GM12874 (cell line): ENCODE data around the gene ZNF524.

ENCODE experiments used
- CTCF ChIP-seq: IDR thresholded peaks from 2 replicates; pipeline ENCODE4 v1.5.1; 2011; ENCODE audit warnings: low read depth, mild to moderate bottlenecking, control low read depth, low read length, moderate library complexity; ENCODE audit not compliant: insufficient read depth

Gene ZNF524

DNA sequence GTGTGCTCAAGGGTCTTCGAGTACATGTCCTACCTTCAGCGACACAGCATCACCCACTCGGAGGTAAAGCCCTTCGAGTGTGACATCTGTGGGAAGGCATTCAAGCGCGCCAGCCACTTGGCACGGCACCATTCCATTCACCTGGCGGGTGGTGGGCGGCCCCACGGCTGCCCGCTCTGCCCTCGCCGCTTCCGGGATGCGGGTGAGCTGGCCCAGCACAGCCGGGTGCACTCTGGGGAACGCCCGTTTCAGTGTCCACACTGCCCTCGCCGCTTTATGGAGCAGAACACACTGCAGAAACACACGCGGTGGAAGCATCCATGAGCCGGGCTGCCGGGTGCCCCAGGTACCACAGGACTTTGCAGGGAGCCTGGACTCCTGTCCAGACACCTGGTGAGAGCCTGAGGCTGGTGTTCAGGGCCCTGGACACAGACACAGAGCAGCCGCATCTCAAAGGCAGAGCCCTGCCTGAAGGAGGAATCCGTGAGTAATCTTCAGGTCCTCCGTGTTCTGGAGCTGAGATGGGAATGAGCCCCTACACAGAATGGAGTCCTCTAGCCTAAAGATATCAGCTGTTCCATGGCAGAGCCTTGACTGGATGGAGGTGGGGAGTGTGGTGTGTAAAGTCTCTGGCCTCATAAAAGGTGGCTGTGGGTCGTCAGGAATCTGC is 44.9 kb downstream of the ZNF524 start:
- no peak for TF ChIP-seq CTCF

- no peak for TF ChIP-seq CTCF
These were observed 45.4 kb downstream of the ZNF524 start for GRCh38 chr19:55645512-55645881.

DNA sequence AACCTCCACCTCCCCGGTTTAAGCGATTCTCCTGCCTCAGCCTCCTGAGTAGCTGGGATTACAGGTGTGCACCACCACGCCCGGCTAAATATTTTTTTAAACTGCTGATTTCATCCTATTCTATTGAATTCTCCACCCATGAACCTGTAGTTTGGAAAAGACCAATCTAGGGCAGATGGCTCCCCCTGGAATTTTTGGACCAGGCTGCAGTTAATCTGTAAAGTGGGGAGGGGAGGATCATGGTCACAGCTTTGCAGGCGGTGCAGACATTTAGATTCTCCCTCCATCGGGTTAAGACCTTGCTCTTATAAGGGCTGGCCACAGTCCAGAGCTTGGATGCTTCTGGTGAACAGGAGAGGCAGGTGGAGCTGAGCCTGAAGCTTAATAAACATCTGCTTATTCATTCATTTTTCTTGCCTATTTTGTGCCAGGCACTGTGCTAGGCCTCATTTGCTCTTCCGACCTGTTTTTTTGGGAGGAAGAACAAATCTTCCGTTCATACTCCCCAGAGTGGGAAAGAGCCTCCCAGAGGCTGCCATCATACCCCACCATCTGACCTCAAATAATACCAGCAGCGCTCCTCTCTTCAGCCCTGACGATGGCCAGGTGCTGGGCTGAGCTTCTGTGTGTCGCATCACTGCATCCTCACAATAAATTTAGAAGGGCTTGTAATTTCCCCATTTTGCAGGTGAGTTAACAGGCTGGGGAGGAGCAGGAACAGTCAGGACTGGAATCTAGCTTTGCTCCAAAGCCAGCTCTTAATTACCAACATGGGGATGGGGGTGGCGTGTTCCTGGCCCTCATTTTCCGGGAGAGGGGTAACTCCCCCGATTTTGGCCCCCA is 47.0 kb downstream of the ZNF524 start:
- TF ChIP-seq CTCF: no peak

DNA sequence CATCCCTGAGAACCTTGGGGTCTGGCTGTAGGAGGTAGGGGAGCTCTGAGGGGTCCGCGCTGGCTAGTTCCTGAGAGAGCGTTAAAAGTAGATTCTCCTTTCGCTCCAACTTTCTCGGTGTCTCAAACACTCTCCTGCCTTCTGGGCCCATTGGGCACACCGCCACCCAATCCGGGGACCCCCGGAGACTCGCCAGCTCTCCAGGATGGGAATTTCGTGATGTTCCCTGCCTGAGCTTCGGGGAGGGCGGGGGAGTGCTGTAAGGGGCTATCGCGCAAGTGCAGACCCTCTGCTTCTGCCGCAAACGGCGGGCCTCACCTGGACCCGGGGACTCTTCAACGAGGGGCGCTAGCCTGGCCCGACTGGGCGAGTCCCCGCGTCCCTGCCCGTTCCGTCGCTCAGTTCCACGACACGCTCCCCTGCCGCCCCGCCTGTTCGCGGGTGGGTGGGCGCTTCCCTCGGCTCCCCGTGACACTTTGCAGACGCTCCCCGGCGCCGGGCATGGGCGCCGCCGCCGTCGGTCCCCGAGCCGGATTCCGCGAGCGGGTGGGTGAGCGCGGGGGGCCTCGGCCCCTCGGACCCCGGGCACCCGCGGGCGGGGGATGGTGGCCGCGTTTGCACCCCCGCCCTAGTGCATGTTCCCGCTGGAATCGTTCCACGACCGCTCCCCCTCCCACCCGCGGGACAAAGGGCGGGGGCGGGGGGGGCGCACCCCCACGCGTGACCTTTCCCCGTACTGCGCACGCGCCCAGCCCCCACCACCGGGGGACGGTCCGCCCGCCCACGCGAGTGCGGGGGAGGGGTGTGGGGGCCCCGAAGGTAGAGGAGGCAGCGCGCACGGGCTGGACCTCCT is 47.9 kb downstream of the ZNF524 start, which contains the start of gene CCDC106:
Gene CCDC106, plus strand, starts transcription at position 481 of the 853 bp plus-strand sequence. CDS start 835 bp downstream, outside the sequence.
- TF ChIP-seq CTCF: no peak

DNA sequence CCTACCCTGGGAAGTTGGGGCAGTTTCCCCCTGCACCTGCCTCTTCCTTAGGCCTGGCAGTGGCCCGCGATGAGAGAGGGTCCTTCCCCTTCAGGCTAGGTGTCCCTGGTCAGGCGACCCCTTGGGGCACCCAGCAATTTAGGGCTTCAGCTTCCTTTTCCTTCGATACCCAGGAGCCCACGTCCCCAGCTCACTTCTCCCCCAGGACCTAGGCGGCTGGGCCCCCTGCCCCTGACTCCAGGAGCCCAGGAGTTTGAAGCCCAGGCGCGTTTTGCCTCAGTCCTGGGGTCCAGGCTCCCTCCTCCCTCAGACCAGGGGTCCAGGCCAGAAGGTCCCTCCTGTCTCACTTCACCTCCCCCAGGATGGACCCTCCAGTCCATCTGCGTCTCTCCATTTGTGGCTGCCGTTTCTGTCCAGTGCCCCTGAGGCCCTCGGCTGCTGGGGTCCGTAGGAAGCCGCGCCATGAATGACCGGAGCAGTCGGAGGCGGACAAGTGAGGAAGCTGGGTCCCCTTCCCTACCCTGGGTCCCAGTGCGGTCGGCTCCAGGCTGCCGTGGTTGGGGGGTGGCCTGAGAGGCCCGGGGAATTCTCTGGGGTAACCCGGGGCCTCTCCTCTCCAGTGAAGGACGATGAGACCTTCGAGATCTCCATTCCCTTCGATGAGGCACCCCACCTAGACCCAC is 48.6 kb downstream of the ZNF524 start:
- no peak for TF ChIP-seq CTCF

DNA sequence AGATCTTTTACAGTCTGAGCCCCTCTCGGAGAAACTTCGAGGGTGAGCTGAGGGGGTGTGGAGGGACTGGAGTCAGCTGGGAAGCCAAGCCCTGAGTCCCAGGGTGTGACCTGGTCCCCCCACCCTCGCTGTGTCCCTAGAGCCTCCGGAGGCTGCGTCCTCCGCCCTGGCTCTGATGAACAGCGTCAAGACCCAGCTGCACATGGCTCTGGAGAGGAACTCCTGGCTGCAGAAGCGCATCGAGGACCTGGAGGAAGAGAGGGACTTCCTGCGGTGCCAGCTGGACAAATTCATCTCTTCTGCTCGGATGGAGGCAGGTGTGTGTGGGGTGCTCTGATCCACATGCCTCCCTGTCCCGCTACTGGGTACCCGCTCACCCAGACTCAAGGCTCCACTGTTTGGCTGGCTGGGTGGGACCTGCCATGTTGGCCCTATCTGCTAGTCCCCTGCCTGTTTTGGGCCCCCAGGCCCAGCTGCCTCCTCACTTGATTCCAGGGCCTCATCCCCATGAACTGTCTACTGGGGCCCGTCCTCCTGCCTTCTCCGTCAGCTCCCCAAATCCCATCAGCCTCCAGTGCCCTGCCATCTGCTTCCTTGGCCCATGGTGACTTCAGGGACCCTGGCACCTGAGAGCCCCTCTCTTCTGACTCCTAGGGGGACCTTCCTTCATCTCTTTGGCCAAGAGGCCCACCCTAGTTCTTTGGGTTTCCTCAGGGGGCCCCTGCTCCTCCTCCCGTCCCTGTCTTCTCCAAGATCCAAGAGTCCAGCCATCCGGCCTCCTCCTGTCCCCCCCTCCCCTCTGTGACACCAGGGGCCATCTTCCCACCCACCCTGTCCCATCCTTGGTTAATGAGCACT is 49.4 kb downstream of the ZNF524 start:
- TF ChIP-seq CTCF: no peak
